Sciatic nerve (tissue), 2 donors: ENCODE data around the gene VMAC. TPM values are rescaled to one million over a fixed set of nuclear protein-coding genes. Genes with fewer than 3 reads are reported as not detected.
"Not testable (repeated sequence)": the region's sequence is repeated elsewhere in the genome, so short reads cannot be mapped to it uniquely, and the experiment has no call there.

Source experiments
- ATAC-seq: fragments of 200-7000 bp; cut with Tn5 transposase; one replicate; pipeline ENCODE4 v1.9.1; 2020; ENCODE audit warnings: mild to moderate bottlenecking, moderate library complexity
- DNase-seq: peaks from one replicate; pipeline ENCODE4 v3.0.0-alpha.2; 2020; ENCODE audit warnings: low spot score
- intact Hi-C: fragments of 100-400 bp; cut with DNase I; formaldehyde crosslinking; loops from one replicate; pipeline ENCODE4 v1.14.2; 2022
- total RNA-seq: library from RNA; stranded (reverse); fragmentation: NEBNext Ultra II Directional; extraction: Animal tissue kit (Norgen Biotek cat#: 25700); gene quantifications from one replicate; pipeline ENCODE4 v1.2.1, GENCODE V29; 2021
- donor health status: DM: no; HTN: no; CAD: no.
- donor health status: DM: no; HTN: no; CAD: no.

VMAC gene, protein sequence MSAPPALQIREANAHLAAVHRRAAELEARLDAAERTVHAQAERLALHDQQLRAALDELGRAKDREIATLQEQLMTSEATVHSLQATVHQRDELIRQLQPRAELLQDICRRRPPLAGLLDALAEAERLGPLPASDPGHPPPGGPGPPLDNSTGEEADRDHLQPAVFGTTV
- 7.1 TPM for total RNA-seq

DNA sequence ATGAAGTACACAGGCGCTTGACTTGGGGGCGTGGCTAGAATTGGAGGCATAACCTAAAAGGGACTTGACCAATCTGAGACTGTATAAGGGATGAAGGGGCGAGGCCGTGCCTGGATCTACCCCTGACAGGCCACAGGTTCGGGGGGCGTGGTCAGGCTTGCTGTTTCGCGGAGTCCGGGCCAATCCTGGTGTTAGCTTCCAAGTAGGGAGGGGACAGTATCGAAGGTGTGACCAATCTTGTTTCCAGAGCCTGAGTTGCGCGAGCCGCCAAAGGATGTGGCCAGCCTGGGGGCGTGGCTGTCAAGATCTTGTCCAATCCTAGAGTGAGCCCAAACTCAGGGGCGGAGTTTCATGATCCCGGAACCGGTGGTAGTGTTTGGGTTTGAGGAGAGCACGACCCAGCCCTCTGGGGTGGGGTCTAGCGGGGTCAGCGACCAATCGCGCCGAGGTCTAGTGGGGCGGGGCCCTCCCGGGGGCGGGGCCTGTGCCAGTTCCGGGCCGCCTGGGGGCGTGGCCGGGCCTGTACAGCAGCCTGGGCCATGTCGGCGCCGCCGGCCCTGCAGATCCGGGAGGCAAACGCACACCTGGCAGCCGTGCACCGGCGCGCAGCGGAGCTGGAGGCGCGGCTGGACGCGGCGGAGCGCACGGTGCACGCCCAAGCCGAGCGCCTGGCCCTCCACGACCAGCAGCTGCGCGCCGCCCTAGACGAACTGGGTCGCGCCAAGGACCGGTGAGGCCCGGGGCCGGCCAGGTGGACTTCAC lies at the start of gene VMAC:
Gene VMAC, plus strand, starts transcription at position 521 of the 762 bp plus-strand sequence. Its CDS starts 19 bp downstream, at position 540.
- ATAC-seq = peak; percentile 90
- peak; percentile 100 for DNase-seq
- intact Hi-C loops = no loop called here

DNA sequence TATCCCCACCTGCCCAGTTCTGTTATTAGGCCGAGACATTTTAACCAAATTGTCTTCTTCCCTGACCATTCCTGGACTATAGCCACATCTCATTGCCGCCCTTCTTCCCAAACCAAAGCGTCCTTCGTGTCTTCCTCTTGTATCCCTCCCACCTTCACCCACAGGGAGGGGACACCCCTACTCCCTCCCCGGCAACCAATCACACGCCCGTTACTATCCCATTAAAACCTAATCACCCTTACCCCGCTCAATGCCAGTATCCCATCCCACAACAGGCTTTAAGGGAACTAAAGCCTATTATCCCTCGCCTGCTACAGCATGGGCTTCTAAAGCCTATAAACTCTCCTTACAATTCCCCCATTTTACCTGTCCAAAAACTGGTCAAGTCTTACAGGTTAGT lies 49.5 kb upstream of the VMAC start:
- intact Hi-C loops, DNase-seq, ATAC-seq: not testable (repeated sequence)

DNA sequence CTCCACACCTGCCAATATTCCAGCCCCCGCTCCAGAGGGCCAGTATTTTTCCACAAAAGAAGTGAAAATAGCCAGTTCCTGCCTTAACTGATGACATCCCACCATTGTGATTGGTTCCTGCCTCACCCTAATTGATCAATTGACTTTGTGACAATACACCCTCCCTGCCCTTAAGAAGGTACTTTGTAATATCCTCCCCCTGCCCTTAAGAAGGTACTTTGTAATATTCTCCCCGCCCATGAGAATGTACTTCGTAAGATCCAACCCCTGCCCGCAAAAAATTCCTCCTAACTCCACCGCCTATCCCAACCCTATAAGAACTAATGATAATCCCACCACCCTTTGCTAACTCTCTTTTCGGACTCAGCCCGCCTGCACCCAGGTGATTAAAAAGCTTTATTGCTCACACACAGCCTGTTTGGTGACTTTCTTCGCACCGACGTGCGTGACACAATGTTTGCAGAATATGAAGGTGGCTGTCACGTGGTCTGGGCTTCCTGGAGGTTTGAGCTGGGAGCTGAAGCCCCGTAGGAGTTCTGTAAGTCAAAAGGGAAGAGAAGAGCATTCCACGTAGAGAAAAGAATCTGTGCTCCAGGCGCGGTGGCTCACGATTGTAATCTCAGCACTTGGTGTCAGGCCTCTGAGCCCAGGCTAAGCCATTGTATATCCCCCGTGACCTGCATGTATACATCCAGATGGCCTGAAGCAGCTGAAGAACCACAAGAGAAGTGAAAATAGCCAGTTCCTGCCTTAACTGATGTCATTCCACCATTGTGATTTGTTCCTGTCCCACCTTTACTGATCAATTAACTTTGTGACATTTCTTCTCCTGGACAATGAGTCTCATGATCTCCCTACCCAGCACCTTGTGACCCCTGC lies 47.2 kb upstream of the VMAC start:
- ATAC-seq (no peak), DNase-seq (no peak)
- intact Hi-C loops = no loop called here

DNA sequence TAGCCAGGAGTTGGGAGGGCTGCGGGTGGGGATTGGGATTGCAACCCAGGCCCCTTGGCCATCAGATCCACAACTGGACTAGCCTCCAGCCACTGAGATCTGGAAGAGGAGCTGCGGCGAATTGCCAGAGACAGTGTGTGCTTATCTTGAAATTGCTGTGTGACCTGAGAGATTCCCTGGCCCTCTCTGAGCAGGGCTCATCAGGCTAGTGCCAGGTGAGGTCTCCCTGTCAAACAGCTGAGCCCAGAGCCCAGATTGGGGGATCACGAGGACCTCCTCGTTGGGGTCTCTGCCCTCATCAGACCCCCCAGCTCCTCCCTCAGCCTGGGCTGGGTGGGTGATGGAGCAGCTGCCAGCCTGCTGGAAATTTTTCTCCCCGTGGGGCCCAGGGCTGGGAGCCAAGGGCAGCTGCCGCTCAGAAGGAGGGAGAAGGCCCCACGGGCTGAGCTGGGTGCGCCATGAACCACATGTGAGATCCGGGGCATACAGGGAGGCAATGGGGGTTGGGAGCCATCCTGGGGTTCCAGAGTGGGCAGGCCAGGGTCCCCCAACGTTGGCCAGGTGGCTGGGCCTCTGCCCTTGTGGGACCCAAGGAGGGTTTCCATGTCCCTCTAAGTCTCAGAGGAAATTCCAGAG lies 41.5 kb upstream of the VMAC start:
- ATAC-seq (no peak), DNase-seq (no peak)
- intact Hi-C loops = no loop called here

DNA sequence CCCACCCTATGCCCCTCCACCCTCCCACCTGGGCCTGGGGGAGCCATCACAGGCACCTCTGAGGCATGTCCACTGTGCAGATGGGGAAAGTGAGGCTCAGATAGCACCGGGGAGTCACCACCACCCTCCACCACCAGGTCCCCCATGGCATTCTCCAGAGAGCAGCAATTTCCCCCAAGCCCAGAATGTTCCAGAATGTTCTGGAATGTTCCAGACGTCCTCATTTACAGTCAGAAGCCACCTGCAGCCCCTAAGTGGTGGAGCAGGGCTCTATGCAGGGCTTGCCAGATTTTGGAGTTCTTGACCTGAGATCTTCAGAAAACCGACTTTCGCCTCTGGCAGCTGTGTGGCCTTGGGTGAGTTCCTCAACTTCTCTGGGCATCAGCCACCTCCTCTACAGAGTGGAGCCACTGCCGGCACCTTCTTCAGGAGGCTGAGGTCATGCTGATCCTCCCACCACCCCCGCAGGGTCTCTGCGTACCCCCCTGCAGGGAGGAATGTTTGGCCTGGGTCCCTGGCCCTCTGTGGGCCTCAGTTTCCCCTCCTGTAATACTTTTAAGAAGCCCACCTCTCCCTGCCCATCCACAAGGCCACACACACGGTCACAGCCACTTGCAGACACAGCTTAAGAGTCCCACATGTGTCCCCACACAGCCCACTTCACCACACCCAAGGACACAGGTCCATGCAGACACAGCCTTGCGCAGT lies 40.5 kb upstream of the VMAC start:
- ATAC-seq (no peak), DNase-seq (no peak)
- intact Hi-C loops = no loop called here

DNA sequence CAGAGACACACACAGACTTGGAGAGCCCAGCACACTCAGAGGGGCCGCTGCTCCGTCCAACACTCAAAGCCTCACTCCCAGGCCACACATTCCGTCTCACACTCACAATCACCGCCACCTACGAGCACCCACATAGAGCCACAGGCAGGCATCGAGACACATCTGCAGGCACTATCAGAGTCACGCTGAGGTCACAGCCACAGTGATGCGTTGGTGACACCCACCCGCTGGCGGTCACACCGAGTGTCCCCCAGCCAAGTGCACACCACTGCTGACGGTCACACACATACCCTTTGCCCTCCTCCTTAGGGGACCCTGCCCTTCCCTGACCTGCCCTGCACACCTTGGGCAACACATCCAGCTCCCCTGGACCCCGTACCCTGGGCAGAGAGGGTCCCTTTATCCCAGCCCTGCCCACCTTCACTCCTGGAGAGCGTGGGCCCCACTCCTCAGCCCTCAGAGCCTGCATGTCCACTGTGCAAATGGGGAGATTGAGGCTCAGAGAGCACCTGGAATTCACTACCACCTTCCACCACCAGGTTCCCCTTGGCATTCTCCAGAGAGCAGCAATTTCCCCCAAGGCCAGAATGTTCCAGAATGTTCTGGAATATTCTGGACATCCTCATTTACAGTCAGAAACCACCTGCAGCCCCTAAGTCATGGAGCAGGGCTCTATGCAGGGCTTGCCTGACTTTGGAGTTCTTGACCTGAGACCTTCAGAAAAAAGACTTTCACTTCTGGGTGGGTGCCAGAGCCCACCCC lies 39.8 kb upstream of the VMAC start:
- DNase-seq (no peak), ATAC-seq (no peak)
- intact Hi-C loops = no loop called here

DNA sequence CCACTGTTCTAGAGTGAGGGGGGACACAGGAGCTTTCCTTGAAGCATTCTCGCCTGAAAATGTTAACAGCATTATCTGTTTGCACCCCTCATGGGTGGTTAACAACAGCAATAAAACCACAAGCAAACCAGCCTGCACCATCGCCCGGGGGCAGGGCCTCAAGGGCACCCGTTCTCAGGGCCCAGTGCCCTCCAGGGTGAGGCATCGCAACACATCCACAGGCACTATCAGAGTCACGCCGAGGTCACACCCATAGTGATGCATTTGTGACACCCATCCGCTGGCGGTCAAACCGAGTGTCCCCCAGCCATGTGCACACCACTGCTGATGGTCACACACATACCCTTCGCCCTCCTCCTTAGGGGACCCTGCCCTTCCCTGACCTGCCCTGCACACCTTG lies 38.9 kb upstream of the VMAC start:
- intact Hi-C loops = no loop called here
- no peak for ATAC-seq
- DNase-seq = no peak

DNA sequence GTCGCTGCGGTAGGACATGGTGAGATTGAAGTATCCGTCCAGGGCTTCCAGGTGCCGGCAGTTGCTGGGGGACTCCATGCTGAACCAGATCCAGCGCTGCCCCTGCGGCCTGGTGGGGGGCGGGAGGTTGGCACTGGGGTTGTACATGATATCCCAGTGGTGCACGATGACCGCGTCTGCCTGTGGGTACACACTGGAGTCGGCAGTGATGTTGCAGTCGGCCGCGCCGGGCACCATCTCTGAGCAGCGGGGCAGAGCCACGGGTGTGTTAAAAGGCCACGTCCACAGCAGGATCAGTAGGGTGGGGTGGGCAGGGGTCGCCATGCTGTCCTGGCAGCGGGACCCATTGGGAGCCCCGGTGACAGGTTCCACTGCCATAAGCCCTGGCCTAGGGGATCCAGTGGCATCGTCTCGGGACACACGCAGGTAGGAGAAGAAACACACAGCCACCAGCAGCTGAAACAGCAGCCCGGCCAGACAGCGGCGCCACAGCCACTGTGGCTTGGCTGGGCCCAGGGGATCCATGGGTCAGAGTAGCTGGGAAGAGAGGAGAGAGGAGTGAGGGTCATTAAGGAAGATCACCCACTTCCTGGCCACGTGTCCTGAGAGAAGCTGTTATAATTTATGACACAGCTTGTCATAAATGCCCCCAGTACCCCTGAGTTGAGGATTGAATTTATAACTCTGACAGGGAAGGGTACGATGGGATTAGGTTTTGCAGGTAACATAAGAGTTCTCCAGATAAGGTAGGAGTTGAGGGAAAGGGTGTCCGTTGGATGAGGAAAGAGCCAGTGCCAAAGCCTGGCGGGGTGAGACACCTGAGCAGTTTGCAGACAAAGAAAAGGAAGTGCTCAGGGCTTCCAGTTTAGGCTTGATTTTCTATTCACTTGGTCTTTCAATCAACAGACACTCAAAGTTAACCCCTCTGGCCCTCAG lies 37.2 kb upstream of the VMAC start:
- no peak for ATAC-seq
- intact Hi-C loops = no loop called here

DNA sequence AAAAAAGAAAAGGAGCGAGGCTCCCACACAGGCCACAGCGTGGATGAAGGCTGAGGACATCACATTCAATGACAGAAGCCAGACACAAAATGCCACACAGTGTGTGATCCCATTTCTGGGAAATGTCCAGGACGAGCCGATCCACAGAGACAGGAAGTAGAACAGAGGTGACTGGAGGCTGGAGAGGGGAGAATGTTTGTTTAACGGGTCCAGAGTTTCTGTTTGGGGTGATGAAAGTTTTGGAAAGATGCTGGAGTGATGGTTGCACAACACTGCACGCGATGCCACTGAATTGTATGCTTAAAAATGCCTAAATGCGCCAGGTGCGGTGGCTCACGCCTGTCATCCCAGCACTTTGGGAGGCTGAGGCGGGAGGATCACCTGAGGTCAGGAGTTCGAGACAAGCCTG lies 33.7 kb upstream of the VMAC start:
- DNase-seq = no peak
- no peak for ATAC-seq
- intact Hi-C loops = no loop called here

More for the DNA sequence above, 37.2 kb upstream of the VMAC start:
- DNase-seq = no peak

DNA sequence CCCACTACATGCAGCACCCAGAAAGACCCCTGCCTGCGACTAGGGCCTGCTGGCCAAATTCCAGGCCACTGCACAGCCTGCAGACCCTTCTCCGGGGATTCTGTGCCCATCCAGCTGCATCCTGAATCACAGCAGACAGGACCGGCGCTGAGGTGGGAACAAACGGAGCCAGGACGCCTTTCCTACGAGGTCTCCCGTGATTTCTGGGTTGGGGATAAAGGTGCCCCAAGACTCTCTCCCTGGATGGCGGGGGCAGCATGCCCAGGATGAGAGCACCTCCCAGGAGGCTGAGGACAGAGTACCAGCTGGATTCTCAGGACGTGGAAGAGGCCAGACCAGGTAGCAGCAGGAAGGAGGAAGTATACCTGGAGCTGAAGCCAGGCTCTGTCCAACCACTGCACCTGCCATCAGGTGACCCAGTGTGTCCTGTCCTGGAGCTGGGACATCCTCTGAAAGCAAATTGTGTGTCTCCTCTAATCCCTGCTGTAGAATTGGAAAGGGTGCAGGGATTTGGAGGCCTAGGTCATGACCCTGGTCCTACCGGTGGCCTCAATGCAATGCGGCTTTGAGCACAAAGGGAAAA lies 31.0 kb upstream of the VMAC start:
- intact Hi-C loops = no loop called here
- ATAC-seq (no peak), DNase-seq (no peak)

DNA sequence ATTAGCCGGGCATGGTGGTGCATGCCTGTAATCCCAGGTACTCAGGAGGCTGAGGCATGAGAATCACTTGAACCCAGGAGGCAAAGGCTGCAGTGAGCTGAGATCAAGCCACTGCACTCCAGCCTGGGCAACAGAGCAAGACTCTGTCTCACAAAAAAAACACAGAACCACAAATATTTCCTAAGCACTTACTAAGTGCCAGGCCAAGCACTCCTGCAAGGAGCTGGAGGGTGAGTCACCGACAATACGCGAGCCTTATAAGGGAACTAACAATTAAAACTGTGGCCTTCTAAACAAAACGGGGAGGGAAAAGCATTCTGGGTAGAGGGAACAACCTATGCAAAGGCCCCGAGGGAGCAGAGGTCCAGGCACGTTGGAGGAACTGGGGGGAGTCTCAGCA lies 30.2 kb upstream of the VMAC start:
- DNase-seq, intact Hi-C loops, ATAC-seq: not testable (repeated sequence)

DNA sequence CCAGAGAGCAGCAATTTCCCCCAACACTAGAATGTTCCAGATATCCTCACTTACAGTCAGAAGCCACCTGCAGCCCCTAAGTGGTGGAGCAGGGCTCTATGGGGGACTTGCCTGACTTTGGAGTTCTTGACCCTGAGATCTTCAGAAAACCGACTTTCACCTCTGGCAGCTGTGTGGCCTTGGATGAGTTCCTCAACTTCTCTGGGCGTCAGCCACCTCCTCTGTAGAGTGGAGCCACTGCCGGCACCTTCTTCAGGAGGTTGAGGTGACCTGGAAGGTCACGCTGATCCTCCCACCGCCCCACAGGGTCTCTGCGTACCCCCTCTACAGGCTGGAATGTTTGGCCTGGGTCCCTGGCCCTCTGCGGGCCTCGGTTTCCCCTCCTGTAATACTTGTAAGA lies 27.2 kb upstream of the VMAC start:
- intact Hi-C loops = no loop called here

DNA sequence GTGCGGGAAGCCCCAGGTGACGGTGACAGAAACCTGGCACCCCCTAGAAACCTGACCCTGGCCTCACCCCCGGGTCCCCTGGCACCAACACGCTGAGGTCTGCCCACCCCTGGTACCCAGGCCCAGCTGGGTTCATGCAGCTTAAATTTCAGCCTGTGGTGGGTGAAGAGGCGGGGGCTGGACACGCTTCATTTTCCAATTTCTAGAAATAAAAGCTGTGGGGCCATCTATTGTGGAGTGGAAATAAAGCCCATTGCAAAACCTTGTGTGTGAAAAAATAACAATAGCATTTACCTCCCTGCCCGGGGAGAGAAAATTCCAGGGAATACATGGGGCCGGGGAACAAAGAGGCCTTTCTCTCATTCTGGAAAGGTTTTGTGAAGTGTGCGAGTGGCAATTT lies 26.8 kb upstream of the VMAC start:
- intact Hi-C loops = no loop called here
- DNase-seq (no peak), ATAC-seq (no peak)

More for the DNA sequence above, 27.2 kb upstream of the VMAC start:
- DNase-seq (no peak), ATAC-seq (no peak)

DNA sequence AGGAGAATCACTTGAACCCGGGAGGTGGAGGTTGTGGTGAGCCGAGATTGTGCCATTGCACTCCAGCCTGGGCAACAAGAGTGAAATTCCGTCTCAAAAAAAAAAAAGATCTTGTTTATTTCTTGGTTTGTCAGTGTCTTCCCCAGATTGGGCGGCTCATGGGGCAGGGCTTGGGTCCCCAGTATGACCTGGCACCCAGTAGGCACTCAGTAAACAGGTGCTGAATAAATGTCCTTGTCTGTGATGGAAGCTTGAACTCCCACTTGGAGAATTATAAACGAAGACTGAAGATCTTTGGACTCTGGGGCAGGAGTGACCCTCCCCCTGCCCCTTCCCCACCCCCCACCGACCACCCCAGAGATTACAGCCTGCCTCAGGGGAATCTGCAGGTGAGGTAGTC lies 24.5 kb upstream of the VMAC start:
- ATAC-seq (no peak), DNase-seq (no peak)
- intact Hi-C loops = no loop called here

DNA sequence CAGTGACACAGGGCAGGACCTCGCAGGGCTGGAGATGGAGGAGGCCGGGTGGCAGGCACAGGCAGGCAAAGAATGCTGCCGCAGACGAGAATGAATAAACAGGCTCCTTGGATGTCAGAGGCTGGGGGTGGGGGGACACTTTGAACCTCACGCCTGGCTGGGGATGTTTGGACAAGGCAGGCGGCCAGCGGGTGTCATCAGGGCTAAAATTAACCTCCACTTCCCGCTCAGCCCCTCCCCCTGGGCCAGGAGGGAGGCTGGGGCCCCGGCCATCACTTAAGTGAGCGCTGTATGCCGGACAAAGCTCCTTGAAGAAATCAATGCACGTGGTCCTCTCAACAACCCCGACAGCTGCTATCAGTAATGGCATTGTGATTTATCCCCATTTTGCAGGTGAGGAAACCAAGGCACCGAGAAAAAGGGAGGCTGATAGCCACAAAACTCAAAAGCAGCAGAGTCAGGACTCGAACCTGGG lies 24.0 kb upstream of the VMAC start:
- DNase-seq (no peak), ATAC-seq (peak; percentile 20)
- intact Hi-C loops = no loop called here

DNA sequence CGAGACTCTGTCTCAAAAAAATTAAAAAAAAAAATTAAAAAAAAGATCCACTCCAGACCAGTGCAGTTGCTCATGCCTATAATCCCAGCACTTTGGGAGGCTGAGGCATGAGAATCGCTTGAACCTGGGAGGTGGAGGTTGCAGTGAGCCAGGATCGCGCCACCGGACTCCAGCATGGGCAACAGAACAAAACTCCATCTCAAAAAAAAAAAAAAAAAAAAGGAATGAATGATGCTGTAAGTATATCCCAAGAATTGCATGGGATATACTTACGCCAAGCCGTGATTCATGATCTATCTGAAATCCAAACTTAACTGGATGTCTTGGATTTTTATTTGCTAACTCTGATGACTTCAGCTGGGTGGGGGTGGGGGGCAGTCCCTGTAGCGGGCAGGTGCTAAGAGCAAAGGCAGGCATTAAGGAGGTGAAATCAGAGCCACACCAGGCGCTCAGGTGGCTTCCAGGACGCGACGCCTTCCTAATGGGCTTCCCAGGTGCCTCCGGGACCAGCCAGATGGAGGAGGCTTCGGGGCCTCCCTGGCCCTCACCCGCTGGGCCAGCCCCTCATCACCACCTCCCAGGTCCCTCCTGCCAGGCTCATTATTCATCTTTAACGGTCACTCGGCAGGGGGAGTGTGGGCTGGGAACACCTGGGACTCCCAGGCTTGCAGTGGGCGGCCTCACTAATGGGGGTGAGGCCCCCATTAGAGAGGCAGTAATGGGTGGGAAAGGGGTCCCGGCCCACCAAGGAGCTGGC lies 23.0 kb upstream of the VMAC start:
- intact Hi-C loops = no loop called here
- no peak for ATAC-seq

More for the DNA sequence above, 23.0 kb upstream of the VMAC start:
- no peak for DNase-seq
